NCI-H82 treated with DMSO at 0.1 percent for 48 hours (cell line): ENCODE results near the gene NPPC.
"Not testable (repeated sequence)": the region's sequence is repeated elsewhere in the genome, so short reads cannot be mapped to it uniquely, and the experiment has no call there.

ENCODE experiments used
- DNase-seq: peaks from one replicate; lab custom pipeline; 2025; ENCODE audit not compliant: unreplicated experiment; lab: John Stamatoyannopoulos, UW

Gene NPPC

GRCh38 chr2:231926180-231926741 lies at the start of gene NPPC:
Gene NPPC (minus strand): TSS chr2:231926396. CDS start chr2:231926249, 147 bp downstream.
- peak; percentile 86 for DNase-seq

- DNase-seq: no peak
These were observed 48.8 kb upstream of the NPPC start for GRCh38 chr2:231975001-231975400.

- DNase-seq: no peak
These were observed 44.3 kb upstream of the NPPC start for GRCh38 chr2:231970461-231970860.

- DNase-seq: no peak
These were observed 42.6 kb upstream of the NPPC start for GRCh38 chr2:231968820-231969219.

- DNase-seq: no peak
These were observed 40.7 kb upstream of the NPPC start for GRCh38 chr2:231966886-231967285.

GRCh38 chr2:231965102-231965501 lies 38.9 kb upstream of the NPPC start:
- DNase-seq: no peak

- peak; percentile 40 for DNase-seq
These were observed 35.4 kb upstream of the NPPC start, which contains the start of gene DIS3L2 for GRCh38 chr2:231961349-231962166. Gene DIS3L2 (plus strand): TSS chr2:231961713. CDS start chr2:232014928, 53,215 bp downstream.

- no peak for DNase-seq
These were observed 34.7 kb upstream of the NPPC start for GRCh38 chr2:231960810-231961348.

GRCh38 chr2:231957913-231958763 lies 31.9 kb upstream of the NPPC start:
- no peak for DNase-seq

- no peak for DNase-seq
These were observed 29.7 kb upstream of the NPPC start for GRCh38 chr2:231955758-231956472.

- no peak for DNase-seq
These were observed 25.3 kb upstream of the NPPC start for GRCh38 chr2:231951452-231952035.

GRCh38 chr2:231947694-231948093 lies 21.5 kb upstream of the NPPC start:
- no peak for DNase-seq

- not testable (repeated sequence) for DNase-seq
These were observed 20.9 kb upstream of the NPPC start for GRCh38 chr2:231947112-231947511.

- no peak for DNase-seq
These were observed 20.1 kb upstream of the NPPC start for GRCh38 chr2:231946241-231946814.

GRCh38 chr2:231942180-231942579 lies 16.0 kb upstream of the NPPC start:
- DNase-seq: no peak

- no peak for DNase-seq
These were observed 15.5 kb upstream of the NPPC start for GRCh38 chr2:231941673-231942072.

- no peak for DNase-seq
These were observed 14.6 kb upstream of the NPPC start for GRCh38 chr2:231940795-231941194.

GRCh38 chr2:231939022-231939421 lies 12.8 kb upstream of the NPPC start:
- DNase-seq: no peak

GRCh38 chr2:231937057-231937456 lies 10.9 kb upstream of the NPPC start:
- no peak for DNase-seq

GRCh38 chr2:231936491-231936890 lies 10.3 kb upstream of the NPPC start:
- DNase-seq: no peak
